HepG2 (cell line): ENCODE measurements around the gene NBEA. TPM values are rescaled to one million over a fixed set of nuclear protein-coding genes. Genes with fewer than 3 reads are reported as not detected.

Experiments used
- ATAC-seq: fragments of 200-7000 bp; cut with Tn5 transposase; 3 replicates; pipeline ENCODE4 v1.9.1; 2020; ENCODE audit warnings: mild to moderate bottlenecking, moderate library complexity
- BruUV-seq: library from RNA; stranded (reverse); fragments of 400-500 nt; replicated peaks from 2 replicates; lab custom pipeline; 2021; lab: Mats Ljungman, UMichigan
- CTCF ChIA-PET: fragments of 300-600 bp; formaldehyde crosslinking; extraction: SDS; loops from one replicate; lab custom pipeline; 2021; ENCODE audit warnings: low total read pairs, inconsistent platforms, low intra/inter-chr PET ratio; lab: Yijun Ruan, JAX
- POLR2A ChIA-PET: fragments of 350-600 bp; sonication (Branson Sonifier 250); formaldehyde crosslinking; loops from one replicate; lab custom pipeline; 2020; ENCODE audit warnings: antibody characterized with exemption, inconsistent platforms; lab: Yijun Ruan, JAX
- DNase-seq: peaks from one replicate; pipeline ENCODE4 v3.0.0-alpha.2; 2015; ENCODE audit warnings: low spot score
- FAIRE-seq: peaks from 3 replicates; lab custom pipeline; 2011; peaks lifted over from hg19 to GRCh38; lab: Jason Lieb, UNC
- H2AFZ ChIP-seq: one replicate; pipeline ENCODE4 v1.6.1; 2011; ENCODE audit warnings: low read length, inconsistent platforms
- H3K27ac ChIP-seq: fragments of 300-600 bp; 3 replicates; pipeline ENCODE4 v1.8.0; 2011; ENCODE audit warnings: mixed run types, mild to moderate bottlenecking, mixed read lengths, low read length, inconsistent platforms; ENCODE audit not compliant: insufficient read depth; ENCODE audit errors: extremely low read length
- H3K27me3 ChIP-seq, 2 experiments: fragments of 200-600 bp in 1 of 2; 2 replicates in 1 of 2; 3 replicates in 1 of 2; pipeline versions ENCODE4 v1.6.0 to v1.8.0; 2011; ENCODE audit warnings: low read length in 2 of 2, mild to moderate bottlenecking in 2 of 2, moderate library complexity in 2 of 2, inconsistent platforms in 1 of 2; ENCODE audit not compliant: insufficient read depth in 2 of 2, control insufficient read depth in 1 of 2
- H3K36me3 ChIP-seq, 2 experiments: fragments of 200-600 bp in 1 of 2; replicated peaks in 1 of 2; 2 replicates in 1 of 2; 3 replicates in 1 of 2; pipeline versions ENCODE4 v1.5.1 to v1.8.0; 2011; ENCODE audit warnings: low read length in 2 of 2, inconsistent platforms in 1 of 2; ENCODE audit not compliant: insufficient read depth in 2 of 2, control insufficient read depth in 1 of 2
- H3K4me1 ChIP-seq: 2 replicates; pipeline ENCODE4 v1.5.1; 2012; ENCODE audit warnings: low read length, inconsistent platforms; ENCODE audit not compliant: insufficient read depth
- H3K4me2 ChIP-seq: 2 replicates; pipeline ENCODE4 v1.6.0; 2011; ENCODE audit warnings: low read depth, low read length, inconsistent platforms
- H3K4me3 ChIP-seq, 3 experiments: fragments of 200-600 bp in 1 of 3; sonication (generic), shearing (Covaris generic) in 1 of 3; replicated peaks in 1 of 3; 2 replicates each; pipeline ENCODE4 v1.5.1; 2011 to 2016; ENCODE audit warnings: low read length in 3 of 3, inconsistent platforms in 2 of 3, low read depth in 2 of 3, mild to moderate bottlenecking in 2 of 3, control low read depth in 1 of 3, mixed read lengths in 1 of 3; ENCODE audit not compliant: insufficient read depth in 1 of 3
- H3K79me2 ChIP-seq: one replicate; pipeline ENCODE4 v1.6.1; 2011; ENCODE audit warnings: low read length, inconsistent platforms; ENCODE audit not compliant: insufficient read depth
- H3K9ac ChIP-seq: 2 replicates; pipeline ENCODE4 v1.6.0; 2011; ENCODE audit warnings: mild to moderate bottlenecking, low read depth, low read length, inconsistent platforms; ENCODE audit not compliant: insufficient read depth
- H3K9me3 ChIP-seq: 2 replicates; pipeline ENCODE4 v1.5.1; 2012; ENCODE audit warnings: mild to moderate bottlenecking, low read length
- H4K20me1 ChIP-seq: 2 replicates; pipeline ENCODE4 v1.6.0; 2011; ENCODE audit warnings: inconsistent platforms, mild to moderate bottlenecking, low read length, moderate library complexity; ENCODE audit not compliant: insufficient read depth
- ADNP ChIP-seq: sonication (generic); formaldehyde crosslinking; IDR thresholded peaks from 2 replicates; pipeline ENCODE4 v1.4.0; 2020; ENCODE audit warnings: missing genetic modification reagents
- HMGXB4 ChIP-seq, 2 experiments: sonication (generic) in 1 of 2; formaldehyde crosslinking in 1 of 2; IDR thresholded peaks; 2 replicates each; pipeline versions ENCODE4 v1.4.0 to v1.6.1; 2018 to 2020; ENCODE audit warnings: missing genetic modification reagents in 2 of 2, borderline replicate concordance in 1 of 2, low read depth in 1 of 2, mild to moderate bottlenecking in 1 of 2, missing biosample characterization in 1 of 2
- IKZF4 ChIP-seq: sonication (generic); formaldehyde crosslinking; IDR thresholded peaks from 2 replicates; pipeline ENCODE4 v1.5.1; 2020; ENCODE audit warnings: borderline replicate concordance, mild to moderate bottlenecking, low read depth, missing genetic modification reagents; ENCODE audit errors: not compliant biosample characterization
- KLF6 ChIP-seq: IDR thresholded peaks from 2 replicates; pipeline ENCODE4 v1.8.0; 2016; ENCODE audit warnings: missing biosample characterization, missing genetic modification reagents
- MZF1 ChIP-seq: sonication (generic); formaldehyde crosslinking; IDR thresholded peaks from 2 replicates; pipeline ENCODE4 v1.8.1; 2023; ENCODE audit warnings: mild to moderate bottlenecking, missing genetic modification reagents, borderline replicate concordance
- POLR2A ChIP-seq, 2 experiments: IDR thresholded peaks; 2 replicates each; pipeline ENCODE4 v1.6.1; 2011; ENCODE audit warnings: low read depth in 2 of 2, low read length in 2 of 2, mild to moderate bottlenecking in 1 of 2, moderate library complexity in 1 of 2; ENCODE audit not compliant: insufficient read depth in 1 of 2
- POLR2AphosphoS5 ChIP-seq: IDR thresholded peaks from 2 replicates; pipeline ENCODE4 v1.6.1; 2012; ENCODE audit warnings: low read depth, low read length
- SATB2 ChIP-seq: sonication (generic); formaldehyde crosslinking; IDR thresholded peaks from 2 replicates; pipeline ENCODE4 v1.5.0; 2020; ENCODE audit warnings: missing genetic modification reagents
- SMC3 ChIP-seq: IDR thresholded peaks from 2 replicates; pipeline ENCODE4 v1.6.1; 2011; ENCODE audit warnings: low read length, improper control_type of control experiment
- XBP1 ChIP-seq: sonication (generic); formaldehyde crosslinking; IDR thresholded peaks from 2 replicates; pipeline ENCODE4 v1.5.0; 2020; ENCODE audit warnings: missing genetic modification reagents
- ZBTB38 ChIP-seq: sonication (generic); formaldehyde crosslinking; IDR thresholded peaks from 2 replicates; pipeline ENCODE4 v1.5.1; 2020; ENCODE audit warnings: mild to moderate bottlenecking, missing genetic modification reagents
- ZNF605 ChIP-seq: sonication (generic); formaldehyde crosslinking; IDR thresholded peaks from 2 replicates; pipeline ENCODE4 v1.8.0; 2022; ENCODE audit warnings: mild to moderate bottlenecking, missing genetic modification reagents
- ZNF772 ChIP-seq: sonication (generic); formaldehyde crosslinking; IDR thresholded peaks from 2 replicates; pipeline ENCODE4 v1.5.0; 2020; ENCODE audit warnings: mild to moderate bottlenecking, missing genetic modification reagents
- ZNF792 ChIP-seq: IDR thresholded peaks from 2 replicates; pipeline ENCODE4 v1.6.1; 2016
- WGBS: methylation state at CpG from one replicate; pipeline ENCODE4 v1.1.6; 2017; ENCODE audit warnings: low lambda C conversion rate; 5-methylcytosine and 5-hydroxymethylcytosine counted together
- in situ Hi-C: cut with HindIII; loops from 2 replicates; pipeline ENCODE4 v1.10.0; 2017; ENCODE audit warnings: low pct_unique_long_range_greater_than_20kb; ENCODE audit not compliant: extremely low pct_ligation_motif_present
- intact Hi-C: fragments of 100-400 bp; cut with micrococcal nuclease; formaldehyde crosslinking; loops from one replicate; pipeline ENCODE4 v1.10.0; 2022; ENCODE audit not compliant: unreplicated experiment
- polyA plus RNA-seq, 8 experiments: library from polyadenylated mRNA; depleted of rRNA in 3 of 8; stranded (reverse) in 7 of 8; unstranded in 1 of 8; fragments of >200 nt; fragmentation: Illumina TruSeq in 4 of 8; extraction: Trizol in 4 of 8; gene quantifications; 2 replicates each; pipeline versions ENCODE4 v1.2.1 to v1.2.3, GENCODE V29; 2011 to 2016; ENCODE audit warnings: low read depth in 4 of 8, missing spikeins in 1 of 8, mixed read lengths in 1 of 8; ENCODE audit not compliant: insufficient read depth in 1 of 8
- total RNA-seq, 5 experiments: library from RNA; depleted of rRNA; stranded (reverse); fragments of >200 nt; fragmentation: Illumina TruSeq; extraction: Trizol; gene quantifications; 2 replicates each; pipeline ENCODE4 v1.2.3, GENCODE V29; 2016; ENCODE audit warnings: low read depth in 1 of 5

The NBEA gene
- total and polyA plus RNA-seq, 2 of the 13 experiments (the other 11 are each of a cell fraction or from before 2014, with no cell fraction given), result 2.7 to 2.8 TPM

DNA sequence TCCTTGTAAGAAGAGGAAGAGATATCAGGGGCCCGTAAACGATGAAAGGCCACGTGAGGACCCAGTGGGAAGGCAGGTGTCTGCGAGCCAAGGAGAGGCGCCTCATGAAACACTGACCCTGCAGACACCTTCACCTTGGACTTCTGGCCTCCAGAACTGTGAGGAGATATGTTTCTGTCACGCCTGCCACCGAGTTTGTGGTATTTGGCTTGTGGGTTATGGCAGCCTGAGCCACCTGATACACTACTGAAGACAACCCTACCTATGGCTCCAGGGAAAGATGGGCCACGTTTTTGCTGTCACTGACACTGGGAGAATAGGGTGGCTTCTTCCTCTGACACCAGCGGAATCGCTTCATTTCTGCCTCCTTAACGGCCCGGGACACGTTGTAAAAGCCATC lies 752.0 kb downstream of the NBEA start:
- WGBS, result 24% methylated on average over 13 of the region's 13 CpGs
- no peak overlapping the region for H2AFZ ChIP-seq
- TF ChIP-seq HMGXB4 (CRISPR knock-in tag; IDR thresholded peaks at IDR 0.05; ENCODE audit: borderline replicate concordance in 1 of 2, low read depth in 1 of 2) (no peak), IKZF4 (CRISPR knock-in tag) (no peak), ADNP (CRISPR knock-in tag) (no peak), POLR2A (IDR thresholded peaks at IDR 0.05; ENCODE audit: insufficient read depth in 1 of 2, low read depth in 2 of 2, low read length in 2 of 2) (no peak), ZNF792 (CRISPR knock-in tag) (no peak), POLR2AphosphoS5 (no peak), SATB2 (CRISPR knock-in tag) (no peak), SMC3 (no peak), KLF6 (no peak), ZNF605 (no peak), ZBTB38 (CRISPR knock-in tag) (no peak), XBP1 (CRISPR knock-in tag) (no peak), ZNF772 (CRISPR knock-in tag) (no peak), MZF1 (CRISPR knock-in tag) (no peak)
- in situ Hi-C loops (no loop called here), intact Hi-C loops (no loop called here)
- BruUV-seq, result no TSS peak
- H3K4me2 ChIP-seq, result no peak overlapping the region
- H3K79me2 ChIP-seq, result no peaks in the 10 kb centered on the region
- DNase-seq (no peak), FAIRE-seq (no peak), ATAC-seq (no peak)
- ChIA-PET POLR2A (no interaction called here), CTCF (no interaction called here)
- H4K20me1 ChIP-seq, result no peaks in the 10 kb centered on the region
- H3K9ac ChIP-seq, result no peak overlapping the region
- no peak overlapping the region for H3K27ac ChIP-seq
- H3K9me3 ChIP-seq, result no peaks in the 10 kb centered on the region
- H3K27me3 ChIP-seq, result peaks cover 0 to 7% of the 10 kb centered on the region in 2 experiments; a peak in 2 of 5 replicates
- peaks cover 7% of the 10 kb centered on the region; the same call in 1 of the 2 replicates for H3K4me1 ChIP-seq
- no peak overlapping the region for H3K4me3 ChIP-seq
- H3K36me3 ChIP-seq, result no peaks in the 10 kb centered on the region
